SIG-M5 treated with dmso at 0.1 percent for 504 hours (cell line): ENCODE measurements around the gene VTI1A.

ENCODE experiments used
- DNase-seq: peaks from one replicate; lab custom pipeline; 2025; ENCODE audit not compliant: unreplicated experiment; lab: John Stamatoyannopoulos, UW

VTI1A gene

GRCh38 chr10:112775892-112776674, 329.1 kb downstream of the VTI1A start:
- DNase-seq, result no peak

- DNase-seq, result no peak
These were observed 331.6 kb downstream of the VTI1A start for GRCh38 chr10:112778579-112778978.

GRCh38 chr10:112779025-112779770, 332.2 kb downstream of the VTI1A start:
- DNase-seq, result no peak

- DNase-seq, result no peak
These were observed 335.3 kb downstream of the VTI1A start for GRCh38 chr10:112782200-112782907.

- DNase-seq, result no peak
These were observed 336.5 kb downstream of the VTI1A start for GRCh38 chr10:112783351-112784021.

- no peak for DNase-seq
These were observed 337.0 kb downstream of the VTI1A start for GRCh38 chr10:112784022-112784461.

- no peak for DNase-seq
These were observed 338.1 kb downstream of the VTI1A start for GRCh38 chr10:112785089-112785488.

- no peak for DNase-seq
These were observed 342.2 kb downstream of the VTI1A start for GRCh38 chr10:112789248-112789647.

GRCh38 chr10:112790030-112790429, 343.0 kb downstream of the VTI1A start:
- DNase-seq, result no peak

GRCh38 chr10:112790921-112791320, 343.9 kb downstream of the VTI1A start:
- DNase-seq, result no peak

GRCh38 chr10:112791447-112791846, 344.4 kb downstream of the VTI1A start:
- DNase-seq, result no peak

GRCh38 chr10:112792487-112793201, 345.6 kb downstream of the VTI1A start:
- DNase-seq, result no peak

GRCh38 chr10:112793202-112793921, 346.3 kb downstream of the VTI1A start:
- DNase-seq, result no peak

GRCh38 chr10:112794201-112794600, 347.2 kb downstream of the VTI1A start:
- no peak for DNase-seq

GRCh38 chr10:112795067-112795466, 348.1 kb downstream of the VTI1A start:
- no peak for DNase-seq

GRCh38 chr10:112797197-112797596, 350.2 kb downstream of the VTI1A start:
- DNase-seq, result no peak

GRCh38 chr10:112797855-112798254, 350.8 kb downstream of the VTI1A start:
- DNase-seq, result no peak

- DNase-seq, result no peak
These were observed 352.0 kb downstream of the VTI1A start for GRCh38 chr10:112799038-112799437.

- no peak for DNase-seq
These were observed 352.9 kb downstream of the VTI1A start for GRCh38 chr10:112799726-112800510.
